LHCN-M2 (cell line): ENCODE data around the gene ZFYVE28. TPM values are rescaled to one million over a fixed set of nuclear protein-coding genes. Genes with fewer than 3 reads are reported as not detected.

ENCODE experiments used
- DNase-seq: peaks from one replicate; pipeline ENCODE4 v3.0.0-alpha.2; 2012; ENCODE audit warnings: low read depth
- total RNA-seq: library from RNA; depleted of rRNA; stranded (reverse); fragments of >200 nt; gene quantifications from 2 replicates; pipeline ENCODE4 v1.2.3, GENCODE V29; 2014

The ZFYVE28 gene
- total RNA-seq, 1 experiment from 2014 or later: 2.1 TPM

DNA sequence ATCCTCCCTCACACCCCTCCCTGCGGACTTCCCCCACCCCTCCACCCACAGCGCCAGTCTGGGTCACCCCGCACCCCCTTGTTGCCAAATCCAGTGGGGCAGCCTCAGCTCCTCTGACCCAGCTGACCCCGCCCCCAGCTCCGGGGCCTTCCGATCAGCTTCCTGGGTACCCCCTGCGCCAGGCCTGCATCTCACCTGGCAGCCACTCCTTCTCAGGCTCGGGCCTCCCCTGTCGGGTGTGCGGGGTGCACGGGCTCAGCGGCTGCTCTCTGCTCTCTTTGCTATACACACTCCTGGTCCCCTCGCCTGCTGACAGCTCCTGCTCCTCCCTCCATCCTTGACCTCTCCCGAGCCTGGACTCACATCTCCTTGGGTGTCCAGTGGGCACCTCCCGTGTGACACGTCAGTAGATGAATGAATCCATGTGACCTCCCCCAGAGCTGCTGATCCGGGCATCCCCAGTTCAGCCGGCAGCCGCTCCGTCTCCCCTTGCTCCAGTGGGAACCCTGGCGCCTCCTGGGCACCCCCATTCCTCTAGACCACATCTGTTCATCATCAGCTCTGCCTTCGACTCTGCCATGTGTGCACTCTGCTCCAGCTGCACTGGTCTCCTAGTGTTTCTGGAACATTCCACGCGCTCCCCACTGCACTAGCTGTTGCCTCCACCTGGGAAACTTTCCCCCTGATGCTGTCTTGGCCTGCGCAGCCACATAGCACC is 10.2 kb upstream of the ZFYVE28 start:
- no peak for DNase-seq

DNA sequence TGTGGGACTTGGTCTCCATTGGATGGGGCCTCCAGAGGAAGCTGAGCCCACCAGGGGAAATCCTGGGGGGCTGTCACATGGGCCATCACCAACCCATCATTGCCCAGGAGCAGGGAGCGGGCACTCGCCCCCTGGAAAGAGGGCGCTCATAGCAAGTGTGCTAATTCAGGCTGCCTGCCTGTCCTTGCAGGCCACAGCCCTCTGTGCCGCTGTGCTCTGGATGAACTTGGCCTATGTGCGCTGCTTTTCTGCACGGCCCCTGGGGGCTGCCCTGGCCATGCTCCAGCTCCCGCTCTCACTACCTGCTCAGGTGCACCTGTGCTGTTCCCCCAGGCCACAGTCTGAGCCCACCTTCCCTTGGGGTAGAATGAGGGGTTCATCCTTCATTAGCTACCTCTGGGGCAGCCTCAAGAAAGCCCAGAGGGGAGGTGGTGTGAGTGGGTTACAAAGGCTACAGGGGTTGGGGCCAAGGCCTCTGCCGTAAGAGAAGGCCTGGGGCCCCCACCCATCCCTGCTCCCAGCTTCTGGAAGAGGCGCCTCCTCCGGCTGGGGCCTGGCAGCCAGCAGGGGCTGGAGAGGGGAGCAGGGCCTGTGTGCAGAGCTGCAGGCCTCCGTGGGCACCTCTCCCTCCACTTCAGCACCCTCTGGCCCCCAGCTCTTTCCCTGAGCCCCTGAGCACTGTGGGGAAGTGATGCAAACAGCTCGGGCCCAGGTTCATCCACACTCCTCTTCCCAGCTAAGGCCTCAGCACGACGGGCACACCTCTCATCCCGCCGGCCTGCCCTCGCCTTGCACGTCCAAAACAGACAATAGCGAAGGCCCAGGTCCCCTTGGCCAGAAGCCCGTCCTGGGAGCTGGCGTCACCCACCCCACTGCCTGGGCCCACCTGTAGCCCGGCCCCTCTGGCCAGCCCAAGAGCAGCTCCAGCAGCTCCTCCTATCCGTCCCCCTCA is 9.2 kb upstream of the ZFYVE28 start:
- DNase-seq: no peak

DNA sequence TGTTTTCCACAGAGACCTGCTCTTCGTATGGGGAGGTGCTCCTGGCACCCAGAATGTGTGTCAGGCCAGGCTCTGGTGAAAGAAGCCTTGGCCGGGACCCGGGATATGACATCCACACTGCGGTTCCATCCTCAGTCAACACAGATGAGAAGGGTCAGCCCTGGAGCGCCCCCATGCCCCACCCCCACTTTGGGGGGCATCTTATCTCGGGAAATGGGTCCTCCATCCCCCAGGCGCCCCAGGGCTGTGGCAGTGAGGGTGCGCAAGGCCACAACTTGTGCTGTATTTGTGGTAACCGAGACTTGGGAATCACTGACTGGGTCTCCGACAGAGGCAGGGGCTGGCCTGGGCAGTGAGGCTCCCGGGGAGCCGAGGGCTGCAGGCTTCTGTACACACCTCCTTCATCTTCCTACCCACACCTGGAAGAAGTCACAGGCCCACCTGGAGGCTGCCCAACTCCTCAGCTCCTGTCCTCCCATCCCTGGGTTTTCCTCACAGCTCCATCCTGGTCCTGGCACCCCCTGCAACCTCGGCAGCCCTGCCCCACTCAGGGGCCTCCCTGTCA is 8.3 kb upstream of the ZFYVE28 start:
- no peak for DNase-seq

DNA sequence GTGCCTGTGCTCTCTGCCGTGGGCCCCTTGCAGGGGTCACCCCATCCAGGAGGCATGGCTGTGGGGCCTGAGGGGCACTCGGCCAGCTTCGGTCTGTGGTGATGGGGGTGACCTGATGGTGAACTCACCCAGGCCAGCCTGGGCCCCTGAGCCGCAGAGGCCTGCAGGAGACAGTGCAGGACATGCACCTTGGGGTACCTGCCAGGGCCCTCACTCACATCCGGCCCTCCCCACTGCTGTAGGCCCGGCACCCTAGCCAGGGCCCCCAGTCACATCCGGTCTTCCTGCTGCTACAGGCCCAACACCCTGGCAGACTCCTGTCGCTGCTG is 7.6 kb upstream of the ZFYVE28 start:
- DNase-seq: no peak

DNA sequence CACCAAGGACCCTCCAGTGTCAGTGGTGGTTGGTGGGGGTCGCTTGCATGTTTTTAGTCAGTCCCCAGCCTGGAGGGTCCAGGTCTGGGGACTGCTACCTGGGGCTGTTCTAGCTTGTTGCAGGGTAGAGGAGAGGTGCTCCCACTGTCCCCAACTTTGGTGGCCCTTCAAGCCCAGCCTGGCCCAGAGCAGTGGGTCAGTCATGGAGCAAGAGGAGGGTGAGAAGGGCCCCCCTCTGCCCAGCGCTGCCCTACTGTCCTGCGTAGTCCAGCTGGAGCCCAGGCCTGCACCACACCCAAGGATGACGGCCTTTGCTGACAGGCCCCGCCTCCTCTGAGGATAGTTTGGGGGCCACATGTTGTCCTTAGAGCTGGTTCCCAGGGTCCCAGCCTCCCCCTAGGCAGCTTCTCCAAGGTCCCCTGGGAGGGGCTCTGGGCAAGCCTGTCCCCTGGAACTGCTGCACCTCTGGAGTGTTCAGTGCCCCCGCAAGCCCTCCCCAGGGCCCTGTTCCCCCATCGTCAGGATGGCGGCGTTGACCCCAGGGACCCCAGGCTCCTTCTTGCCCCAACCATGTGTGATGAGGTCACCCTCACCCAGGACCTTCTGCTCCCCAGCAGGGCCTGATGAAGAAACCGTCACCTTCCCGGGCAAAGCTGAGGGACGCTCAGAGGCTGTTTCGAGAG is 7.1 kb upstream of the ZFYVE28 start:
- no peak for DNase-seq

DNA sequence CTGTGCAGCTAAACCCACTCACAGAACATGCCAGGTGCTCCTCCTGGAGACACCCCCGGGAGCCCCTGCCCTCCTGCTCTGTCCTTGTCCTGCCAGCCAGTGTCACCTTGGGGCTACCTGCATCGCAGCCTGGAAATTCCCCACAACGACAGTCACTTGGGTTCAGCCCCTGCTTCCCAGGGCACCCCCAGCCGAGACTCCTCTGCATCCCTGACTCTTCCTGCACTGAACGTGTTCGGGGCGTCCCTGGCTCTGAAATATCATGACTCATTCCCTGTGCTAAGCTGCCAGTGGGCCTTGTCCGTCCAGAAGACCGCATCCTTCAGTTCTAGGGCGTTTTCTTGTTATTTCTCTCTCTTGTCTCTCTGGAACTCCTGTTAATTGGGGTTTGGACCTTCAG is 6.1 kb upstream of the ZFYVE28 start:
- DNase-seq: no peak

DNA sequence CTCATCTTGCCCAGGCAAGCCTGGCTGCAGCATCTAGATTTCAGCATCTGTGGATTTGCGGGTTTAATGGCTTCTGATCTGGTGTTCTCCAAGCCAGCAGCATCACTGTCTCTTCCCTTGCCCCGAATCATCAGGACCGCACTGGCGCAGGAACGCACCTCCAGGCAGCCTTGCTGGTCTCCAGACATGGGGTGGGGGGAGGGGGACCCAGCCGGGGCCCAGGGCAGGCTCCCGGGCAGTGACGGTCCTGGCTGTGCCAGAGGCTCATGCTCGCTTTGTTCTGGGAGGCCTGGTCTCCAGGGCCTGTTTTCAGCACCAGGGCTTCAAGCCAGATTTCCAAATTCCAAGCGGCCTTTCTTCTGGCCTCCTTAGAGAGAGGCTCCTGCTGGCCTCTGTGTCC is 5.2 kb upstream of the ZFYVE28 start:
- DNase-seq: no peak

DNA sequence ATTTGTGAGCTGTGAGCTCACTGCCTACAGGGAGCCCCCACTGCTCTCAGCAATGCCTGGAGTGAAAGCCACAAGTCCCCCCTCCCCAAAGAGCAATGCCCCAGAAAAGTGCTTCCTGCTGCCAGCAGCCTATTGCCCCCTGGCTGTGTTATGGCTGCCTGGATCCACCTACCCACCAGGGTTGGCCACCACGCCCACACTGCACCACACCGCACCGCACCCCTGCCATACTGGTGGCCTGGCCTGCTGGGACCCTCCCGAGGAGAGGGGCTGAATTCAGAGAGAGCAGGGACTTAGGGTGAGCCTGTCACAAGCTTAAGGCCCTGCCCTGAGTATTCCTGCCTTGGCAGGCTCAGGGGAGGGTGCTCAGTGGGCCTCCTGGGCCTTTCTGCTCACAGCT is 4.6 kb upstream of the ZFYVE28 start:
- DNase-seq: no peak

DNA sequence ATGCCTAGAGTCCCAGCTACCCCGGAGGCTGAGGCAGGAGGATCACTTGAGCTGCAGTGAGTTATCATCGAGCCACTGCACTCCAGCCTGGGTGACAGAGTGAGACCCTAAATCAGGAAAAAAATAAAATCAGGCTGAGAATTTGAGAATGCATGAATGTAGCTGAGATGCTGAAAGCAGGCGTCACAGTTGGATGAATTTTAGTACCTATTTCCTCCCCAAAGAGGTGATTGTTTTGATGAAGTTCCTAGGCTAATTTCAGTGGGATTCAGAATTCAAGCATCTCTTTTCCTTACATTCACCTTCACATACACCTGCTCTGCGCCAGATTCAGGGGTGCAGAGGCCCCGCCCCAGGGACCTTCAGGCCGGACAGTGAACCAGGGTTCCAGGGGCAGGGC is 3.5 kb upstream of the ZFYVE28 start:
- DNase-seq: no peak

DNA sequence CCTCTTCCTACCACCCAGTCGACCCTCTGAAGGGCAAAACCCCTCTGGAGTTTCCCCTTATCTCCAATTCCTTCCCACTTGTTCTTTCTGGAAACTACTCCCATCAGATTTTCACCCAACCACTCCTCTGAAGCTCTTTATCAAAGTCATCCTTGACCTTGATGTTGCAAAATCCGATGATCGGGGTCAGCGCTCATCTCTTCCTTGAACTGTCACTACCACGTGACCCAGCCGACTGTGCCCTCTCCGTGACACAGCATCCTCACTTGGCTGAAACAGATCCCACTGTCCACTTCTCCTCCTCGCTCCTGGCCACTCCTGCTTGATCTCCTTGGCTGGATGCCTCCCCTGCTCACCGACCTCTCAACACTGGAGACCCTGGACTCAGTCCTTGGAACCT is 1.4 kb upstream of the ZFYVE28 start:
- no peak for DNase-seq

DNA sequence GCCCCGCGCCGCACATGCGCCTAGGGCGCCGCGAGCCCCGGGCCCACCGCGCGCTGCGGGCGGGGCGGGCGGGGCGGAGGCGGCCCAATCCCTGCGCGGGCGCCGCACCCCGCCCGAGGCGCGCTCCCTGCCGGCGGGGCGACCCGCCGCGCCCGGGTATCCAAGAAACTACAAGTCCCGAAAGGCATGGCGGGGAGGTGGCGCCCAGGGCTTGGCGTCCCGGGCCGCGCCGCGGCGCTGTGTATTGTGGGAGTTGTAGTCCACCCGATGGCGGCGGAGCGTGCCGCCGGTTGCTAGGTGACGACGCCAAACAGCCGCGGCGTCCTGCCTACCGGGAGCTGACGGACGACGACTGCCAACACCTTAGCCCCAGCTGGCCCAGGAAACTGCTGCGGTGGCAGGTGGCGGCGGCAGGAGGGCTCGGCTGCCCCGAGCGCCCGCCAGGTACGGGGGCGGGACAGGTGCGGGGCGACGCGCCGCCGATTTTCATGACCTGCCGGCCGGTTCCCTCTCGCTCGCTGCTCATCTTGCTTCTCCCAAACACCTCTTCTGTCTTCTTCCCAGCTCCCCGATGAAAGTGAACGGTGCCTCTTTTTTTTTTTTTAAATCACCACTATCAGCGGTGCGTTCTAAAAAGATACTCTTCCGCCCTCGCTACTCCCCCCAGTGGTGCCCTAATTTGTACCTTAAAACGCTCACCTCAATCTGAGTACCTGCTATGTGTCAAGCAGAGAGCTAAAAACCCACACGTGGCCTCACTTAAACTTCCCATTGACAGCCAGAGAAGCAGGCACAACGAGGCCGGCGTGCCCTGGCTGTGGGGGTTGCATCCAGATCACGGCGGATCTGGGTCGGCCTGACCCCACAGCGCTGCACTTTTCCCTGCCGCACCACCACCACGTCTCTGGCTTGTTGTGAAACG is 466 bp upstream of the ZFYVE28 start, which contains the start of gene CFAP99:
Gene CFAP99, plus strand, starts transcription at position 306 of the 922 bp plus-strand sequence.
- DNase-seq: peak; percentile 87

DNA sequence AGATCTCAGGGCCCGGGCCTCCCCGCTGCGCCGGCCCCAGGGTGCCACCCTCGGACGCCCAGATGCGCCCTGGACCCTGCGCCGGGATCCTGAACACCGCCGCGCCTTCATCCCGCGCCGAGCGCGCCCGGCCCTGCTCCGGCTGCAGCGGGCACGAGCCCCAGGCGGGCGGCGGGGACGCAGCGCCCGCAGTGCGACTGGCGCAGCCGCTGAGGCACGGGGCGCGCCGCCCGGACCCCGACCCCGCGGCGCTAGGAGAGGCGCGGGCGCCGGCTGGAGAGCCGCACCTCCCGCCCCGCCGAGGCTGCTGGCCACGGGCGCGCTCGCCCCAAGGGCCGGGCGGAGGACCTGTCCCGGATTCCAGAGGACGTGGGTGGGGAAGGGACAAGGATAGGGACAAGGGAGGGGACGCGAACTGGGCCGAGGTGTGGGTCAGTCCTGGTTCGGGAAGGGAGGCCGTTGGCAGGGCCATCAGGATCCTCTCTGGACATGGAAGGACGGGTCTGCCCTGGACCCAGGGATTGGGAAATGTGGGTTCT is 1.1 kb downstream of the ZFYVE28 start:
- no peak for DNase-seq

DNA sequence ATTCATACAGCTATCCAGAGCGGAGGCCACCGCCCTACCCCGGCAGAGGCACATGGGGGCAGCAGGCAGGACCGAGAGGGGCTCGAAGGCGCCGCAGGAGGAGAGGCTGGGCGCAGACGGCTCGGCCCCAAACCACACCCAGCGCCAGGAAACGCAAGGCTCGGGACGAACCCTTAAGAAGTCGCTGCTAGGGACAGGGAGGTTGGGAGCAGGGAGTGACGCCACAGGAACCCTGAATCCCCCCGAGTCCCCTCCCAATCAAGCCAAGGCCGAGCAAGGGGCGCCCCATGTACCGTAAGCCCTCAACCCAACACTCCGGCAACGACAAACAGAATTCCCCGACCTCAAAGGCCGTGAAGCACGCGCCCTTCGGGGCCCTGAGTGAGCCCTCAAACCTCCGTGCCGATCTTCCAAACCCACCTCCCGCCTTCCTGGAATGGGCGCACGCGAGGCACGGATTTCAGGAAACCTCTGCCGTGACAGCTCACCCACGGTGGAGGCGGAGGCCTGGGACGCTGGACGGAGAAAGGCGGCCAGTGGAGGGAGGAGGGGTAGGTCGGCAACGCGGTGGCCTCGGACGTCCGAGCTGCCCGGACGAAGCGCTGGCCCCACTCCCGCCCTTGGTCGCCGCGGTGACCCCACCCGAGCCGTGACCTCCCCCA is 1.8 kb downstream of the ZFYVE28 start:
- no peak for DNase-seq

DNA sequence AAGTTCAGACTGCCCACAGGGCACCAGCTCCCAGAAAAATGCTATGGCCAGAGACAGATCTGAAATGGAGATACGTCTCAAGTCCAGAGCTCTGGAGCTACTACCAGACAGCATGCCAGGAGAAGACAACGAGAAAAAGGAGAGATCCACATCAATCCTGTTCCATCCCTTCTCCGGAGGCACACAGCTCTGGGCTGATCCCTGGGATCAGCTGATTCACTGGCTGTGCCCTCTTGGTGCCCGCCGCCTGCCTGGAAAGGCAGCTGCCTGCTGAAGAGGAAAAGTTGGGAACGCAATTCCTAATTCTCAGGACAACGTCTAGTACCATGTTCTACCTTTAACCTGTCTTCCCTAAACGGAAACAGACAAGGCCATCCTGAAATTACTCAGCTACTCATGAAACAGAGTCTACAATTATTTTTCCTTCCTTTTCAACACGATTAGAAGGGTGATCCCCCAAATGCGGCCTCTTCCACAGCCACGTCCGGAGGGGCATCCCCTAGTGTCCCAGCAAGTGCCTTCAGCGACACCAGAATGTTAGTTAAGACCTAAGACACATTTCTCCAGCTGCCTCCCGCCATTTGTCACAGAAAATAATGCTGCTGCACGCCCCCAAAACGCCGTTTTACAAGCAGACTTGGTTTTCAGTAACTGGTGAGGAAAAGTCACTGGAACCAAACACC is 2.4 kb downstream of the ZFYVE28 start:
- DNase-seq: no peak

DNA sequence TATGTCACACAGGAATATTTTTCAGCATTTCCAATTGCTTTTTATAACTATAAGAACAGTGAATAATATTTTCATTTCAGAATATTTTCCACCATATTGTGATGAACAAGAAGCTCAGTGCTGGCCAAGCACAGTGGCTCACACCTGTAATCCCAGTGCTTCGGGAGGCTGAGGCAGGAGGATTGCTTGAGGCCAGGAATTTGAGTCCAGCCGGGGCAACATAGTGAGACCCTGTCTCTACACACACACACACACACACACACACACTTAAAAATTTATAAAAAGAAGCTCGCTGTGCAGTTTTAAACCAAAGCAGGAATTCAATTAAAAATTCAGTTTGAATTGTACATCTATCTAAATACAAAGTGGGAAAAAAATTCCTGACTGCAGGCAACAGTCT is 3.2 kb downstream of the ZFYVE28 start:
- DNase-seq: no peak

DNA sequence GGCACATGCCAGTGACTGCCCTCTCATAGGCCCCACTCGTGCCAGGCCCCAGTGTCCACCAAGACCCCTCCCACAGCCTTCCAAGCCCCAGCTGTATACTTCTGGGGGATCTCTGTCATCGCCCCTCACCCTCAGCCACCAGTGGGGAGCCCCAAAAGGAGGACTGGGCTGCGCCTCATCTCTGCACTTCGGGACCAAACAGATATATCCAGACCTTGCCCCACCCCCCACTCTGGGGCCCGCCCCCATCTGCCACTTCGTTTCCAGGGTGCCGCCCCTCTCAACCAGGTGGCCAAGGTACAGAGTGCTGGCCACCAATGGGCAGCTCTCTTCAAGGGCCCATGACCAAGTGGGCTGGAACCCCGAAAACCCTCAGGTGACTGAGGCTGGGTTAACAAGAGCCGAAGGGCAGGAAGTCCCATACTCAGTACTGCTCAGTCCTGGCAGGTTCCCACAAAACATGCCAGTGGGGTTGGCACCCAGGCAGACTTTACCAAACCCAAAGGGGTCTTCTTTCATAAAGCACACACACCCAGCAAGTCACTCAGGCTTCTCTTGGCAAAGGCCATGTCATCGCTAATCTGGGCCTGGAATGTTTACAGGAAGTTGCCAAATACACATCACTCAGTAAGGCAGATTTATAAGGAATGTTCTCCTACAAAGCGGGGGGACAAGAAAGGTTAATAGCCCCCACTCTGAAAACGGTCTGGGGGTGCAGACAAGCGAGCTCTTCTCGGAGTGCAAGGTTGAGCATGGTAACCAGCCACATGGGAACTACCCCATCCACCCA is 4.4 kb downstream of the ZFYVE28 start:
- no peak for DNase-seq

DNA sequence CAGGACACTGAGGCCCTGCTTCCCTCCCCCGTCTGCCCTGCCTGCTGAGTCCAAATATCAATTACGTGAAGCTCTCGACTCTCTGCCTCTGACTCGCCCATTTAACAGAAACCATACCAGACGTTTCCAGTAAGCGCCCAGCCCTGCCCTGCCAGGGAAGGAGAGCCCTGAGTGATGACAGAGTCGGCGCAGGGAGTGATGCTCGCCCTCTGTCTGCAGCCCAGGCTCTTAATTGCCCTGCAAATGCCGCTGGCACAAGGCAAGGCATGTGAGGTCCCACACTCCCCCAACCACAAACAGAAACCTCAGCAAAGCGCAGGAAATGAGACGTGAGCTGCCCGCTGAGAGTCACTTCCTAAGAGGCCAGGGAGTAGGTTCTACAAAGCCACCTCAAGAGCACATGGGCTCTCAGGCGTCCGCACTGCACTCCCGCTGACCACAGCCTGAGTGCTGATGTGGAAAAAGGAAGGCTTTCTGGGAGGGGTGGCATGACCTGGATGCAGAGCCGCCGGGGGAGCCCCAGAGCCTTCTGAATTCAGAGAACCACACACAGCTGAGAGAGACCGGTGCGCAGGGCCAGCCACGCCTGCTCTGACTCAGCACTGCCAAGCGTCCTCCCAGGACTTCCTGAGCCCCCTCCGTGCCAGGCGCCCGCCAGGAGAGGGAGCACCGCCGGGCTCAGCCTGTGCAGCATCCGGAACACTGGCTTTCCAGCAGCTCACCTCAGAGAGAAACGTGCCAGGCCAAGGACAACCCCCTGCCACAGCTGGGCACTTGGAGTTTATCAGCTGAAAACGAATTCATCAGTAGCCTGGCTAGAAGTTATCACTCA is 5.3 kb downstream of the ZFYVE28 start:
- peak; percentile 96 for DNase-seq

DNA sequence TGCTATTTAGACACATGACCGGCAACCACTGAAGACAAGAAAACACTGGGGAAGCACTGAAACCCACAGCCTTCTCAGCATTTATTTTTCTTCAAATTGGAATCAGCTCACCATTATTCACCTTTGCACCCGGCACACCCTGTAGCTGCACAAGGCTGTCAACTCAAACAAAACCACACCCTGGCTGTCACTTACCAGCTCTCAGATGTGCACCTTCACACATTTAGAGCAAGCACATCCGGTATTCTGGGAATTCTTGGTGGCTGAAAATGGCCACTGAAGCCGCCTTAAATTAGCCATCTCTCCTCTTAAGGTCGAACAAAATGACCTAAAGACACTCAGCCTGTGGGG is 5.9 kb downstream of the ZFYVE28 start:
- DNase-seq: no peak
